Fibroblast of pulmonary artery (primary cell): ENCODE data around the gene SLC6A6.

ENCODE experiments used
- DNase-seq: peaks from one replicate; pipeline ENCODE4 v3.0.0-alpha.2; 2010; ENCODE audit warnings: low read depth
- H3K4me3 ChIP-seq: replicated peaks from 2 replicates; pipeline ENCODE4 v1.5.1; 2011; ENCODE audit warnings: low read depth, mild to moderate bottlenecking, control low read depth, low read length, moderate library complexity
- TF ChIP-seq, protein P1 (sequence below): IDR thresholded peaks from 2 replicates; pipeline ENCODE4 v1.5.1; 2011; ENCODE audit warnings: mild to moderate bottlenecking, control low read depth, low read length, inconsistent platforms; ENCODE audit errors: missing control alignments

Gene SLC6A6

DNA sequence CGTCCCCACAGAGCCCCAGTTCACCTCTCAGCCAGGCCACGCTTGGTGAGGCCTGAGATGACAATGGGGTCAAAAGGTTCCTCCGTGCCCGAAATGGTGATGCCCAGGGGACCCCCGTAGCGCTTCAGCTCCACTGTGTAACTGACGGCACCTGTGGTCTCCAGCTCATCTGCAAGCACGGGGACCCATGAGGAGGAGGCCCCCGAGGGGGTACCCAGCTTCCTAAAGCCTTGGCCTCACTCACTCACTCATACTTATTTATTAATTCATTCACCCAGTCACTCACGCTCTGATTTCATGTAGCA, 107.3 kb downstream of the SLC6A6 start:
- DNase-seq, result no peak
- H3K4me3 ChIP-seq, result no peak overlapping the region
- TF ChIP-seq, protein P1, sequence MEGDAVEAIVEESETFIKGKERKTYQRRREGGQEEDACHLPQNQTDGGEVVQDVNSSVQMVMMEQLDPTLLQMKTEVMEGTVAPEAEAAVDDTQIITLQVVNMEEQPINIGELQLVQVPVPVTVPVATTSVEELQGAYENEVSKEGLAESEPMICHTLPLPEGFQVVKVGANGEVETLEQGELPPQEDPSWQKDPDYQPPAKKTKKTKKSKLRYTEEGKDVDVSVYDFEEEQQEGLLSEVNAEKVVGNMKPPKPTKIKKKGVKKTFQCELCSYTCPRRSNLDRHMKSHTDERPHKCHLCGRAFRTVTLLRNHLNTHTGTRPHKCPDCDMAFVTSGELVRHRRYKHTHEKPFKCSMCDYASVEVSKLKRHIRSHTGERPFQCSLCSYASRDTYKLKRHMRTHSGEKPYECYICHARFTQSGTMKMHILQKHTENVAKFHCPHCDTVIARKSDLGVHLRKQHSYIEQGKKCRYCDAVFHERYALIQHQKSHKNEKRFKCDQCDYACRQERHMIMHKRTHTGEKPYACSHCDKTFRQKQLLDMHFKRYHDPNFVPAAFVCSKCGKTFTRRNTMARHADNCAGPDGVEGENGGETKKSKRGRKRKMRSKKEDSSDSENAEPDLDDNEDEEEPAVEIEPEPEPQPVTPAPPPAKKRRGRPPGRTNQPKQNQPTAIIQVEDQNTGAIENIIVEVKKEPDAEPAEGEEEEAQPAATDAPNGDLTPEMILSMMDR, result no peak

DNA sequence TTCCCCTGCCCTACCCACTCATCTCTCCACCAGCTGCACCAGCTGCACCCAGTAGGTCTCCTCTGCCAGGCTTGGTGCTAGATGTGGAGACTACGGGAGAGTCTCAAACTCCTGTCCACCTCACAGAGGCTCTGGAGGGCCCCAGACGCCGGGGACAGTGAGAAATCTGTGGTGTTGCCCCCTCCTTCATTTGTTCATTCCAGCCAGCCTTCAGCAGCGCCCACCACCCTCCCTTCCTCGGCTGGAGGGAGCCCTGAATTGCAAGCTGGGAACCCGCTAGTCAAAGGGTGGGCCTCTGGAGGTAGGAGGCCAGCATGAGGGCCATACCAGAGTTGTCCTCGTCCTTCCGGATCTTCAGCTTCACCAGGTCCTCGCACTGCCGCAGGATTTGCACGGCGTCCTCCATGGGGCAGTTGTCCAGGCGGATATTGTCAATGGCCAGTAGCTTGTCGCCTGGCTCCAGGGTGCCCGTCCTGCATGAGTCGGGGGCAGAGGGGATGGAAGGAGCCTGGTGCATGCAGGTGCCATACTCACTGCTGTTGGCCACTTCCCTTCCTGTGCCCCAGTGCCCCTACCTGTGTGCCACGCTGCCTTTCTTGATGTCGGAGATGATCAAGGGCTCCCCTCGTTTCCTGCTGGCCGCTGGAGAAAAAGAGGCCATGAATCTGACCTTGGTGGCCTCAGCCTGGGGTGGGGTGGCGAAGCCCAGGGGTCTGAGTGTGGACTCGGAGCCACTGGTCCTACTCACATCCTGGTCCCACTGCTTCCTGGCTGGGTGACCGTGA, 108.6 kb downstream of the SLC6A6 start:
- no peak overlapping the region for H3K4me3 ChIP-seq
- TF ChIP-seq, protein P1, result no peak
- DNase-seq, result no peak

DNA sequence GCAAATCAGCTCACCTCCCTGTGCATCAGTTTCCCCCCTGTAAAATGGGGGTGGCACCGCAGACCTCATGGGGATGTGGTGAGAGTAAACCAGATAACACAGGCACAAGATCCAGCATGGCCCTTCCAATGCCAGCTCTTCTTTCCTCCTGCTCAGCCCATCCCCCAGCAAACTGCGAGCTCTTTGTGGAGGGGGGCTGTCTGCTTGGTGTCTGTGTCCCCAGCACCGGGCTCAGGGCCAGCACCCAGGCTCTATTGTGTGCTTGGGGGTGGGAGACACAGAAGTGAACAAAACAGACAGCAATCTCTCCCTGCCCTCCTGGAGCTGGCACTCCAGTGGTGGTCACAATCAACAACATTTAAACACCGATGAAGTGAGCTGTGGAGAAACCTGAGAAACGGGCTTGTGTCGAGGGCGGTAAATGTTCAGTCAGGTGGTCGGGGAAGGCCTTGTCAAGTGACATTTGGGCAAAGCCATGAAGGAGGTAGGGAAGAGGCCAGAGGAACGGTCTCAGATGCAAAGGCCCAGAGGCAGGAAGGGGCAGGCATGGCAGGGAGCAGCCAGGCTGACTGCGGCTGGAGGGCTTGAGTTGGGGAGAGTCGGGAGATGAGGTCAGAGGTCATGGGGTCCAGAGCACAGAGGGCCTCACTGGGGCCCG, 109.3 kb downstream of the SLC6A6 start:
- TF ChIP-seq, protein P1, result no peak
- no peak for DNase-seq
- H3K4me3 ChIP-seq, result no peak overlapping the region

DNA sequence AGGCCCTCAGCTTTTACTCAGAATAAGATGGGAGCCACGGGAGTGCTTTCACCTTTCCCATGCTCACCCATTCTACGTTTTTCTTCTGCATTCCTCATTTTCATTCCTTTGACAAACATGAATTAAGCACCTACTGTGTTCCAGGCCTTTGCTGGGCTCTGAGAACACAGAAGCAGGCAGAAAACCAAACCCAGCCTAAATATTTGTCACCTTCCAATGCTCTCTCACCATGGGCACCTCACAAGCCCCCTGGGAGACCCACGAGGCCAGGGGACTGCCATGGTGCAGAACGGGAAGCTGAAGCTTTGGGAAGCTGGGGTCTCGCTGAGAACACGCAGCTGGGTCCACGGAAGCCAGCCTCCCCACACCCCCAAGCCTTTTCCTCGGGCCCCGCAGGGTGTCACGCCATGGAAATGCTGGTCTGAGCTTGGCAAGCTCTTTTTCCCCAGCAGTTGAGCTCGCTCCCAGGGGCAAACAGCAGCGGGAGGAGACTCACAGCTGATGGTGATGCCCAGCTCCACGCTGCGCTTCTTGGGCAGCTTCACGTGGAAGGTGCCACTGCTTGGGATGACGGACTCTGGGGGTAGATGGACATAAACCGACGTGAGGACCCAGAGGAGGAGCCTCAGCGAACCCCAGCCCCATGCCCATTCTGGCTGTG, 110.0 kb downstream of the SLC6A6 start:
- TF ChIP-seq, protein P1, result no peak
- DNase-seq, result no peak
- no peak overlapping the region for H3K4me3 ChIP-seq

DNA sequence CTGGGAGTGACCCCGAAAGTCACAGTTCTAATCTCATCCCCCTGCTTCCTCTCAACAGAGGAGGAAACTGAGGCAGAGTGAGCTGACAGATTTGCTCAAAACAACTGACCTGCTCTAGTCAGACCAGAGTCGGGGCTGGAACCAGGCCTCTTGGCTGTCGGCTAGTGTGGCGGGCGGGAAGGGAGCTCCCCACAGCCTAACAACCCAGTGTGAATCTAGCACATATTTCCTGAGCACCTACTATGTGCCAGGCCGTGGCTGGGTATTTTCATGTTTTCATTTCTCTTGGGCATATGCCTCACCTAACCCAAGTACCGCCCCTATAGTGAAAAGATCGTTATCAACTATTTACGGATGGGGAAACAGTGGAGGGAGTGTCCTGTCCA, 110.5 kb downstream of the SLC6A6 start:
- H3K4me3 ChIP-seq, result no peak overlapping the region
- DNase-seq, result no peak
- TF ChIP-seq, protein P1, result no peak

DNA sequence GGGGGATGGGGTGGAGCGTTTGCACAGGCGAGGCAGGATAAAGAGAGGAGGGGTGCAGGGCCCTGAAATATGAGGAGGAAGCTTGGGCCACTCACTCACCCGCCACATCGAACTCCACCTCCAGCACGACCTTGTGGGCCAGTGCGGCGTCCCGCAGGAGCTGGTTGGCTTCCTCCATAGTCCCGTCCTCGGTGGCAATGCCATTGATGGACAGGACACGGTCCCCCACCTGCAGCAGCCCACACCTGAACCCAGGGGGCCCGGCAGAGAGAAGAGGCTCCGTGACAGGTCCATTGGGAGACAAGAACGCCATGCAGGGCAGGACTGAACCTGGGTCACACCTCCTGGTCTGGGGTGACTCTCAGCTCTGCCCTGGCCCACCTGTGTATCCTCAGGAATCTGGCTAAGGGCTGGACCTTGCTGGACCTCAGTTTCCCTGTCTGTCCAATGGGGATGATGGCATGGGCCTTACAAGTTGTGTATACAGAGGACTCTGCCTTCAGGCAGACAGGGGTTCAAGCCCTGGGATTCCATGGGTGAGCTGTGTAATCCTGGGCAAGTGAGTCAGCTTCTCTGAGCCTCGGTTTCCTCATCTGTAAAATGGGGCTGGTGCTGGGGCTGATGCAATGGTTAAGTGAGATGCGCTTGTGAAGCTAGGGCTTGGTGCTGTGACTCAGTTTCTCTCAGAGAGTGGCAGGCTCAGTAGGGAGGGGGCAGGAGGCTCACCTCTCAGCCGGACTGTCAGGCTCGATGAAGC, 111.3 kb downstream of the SLC6A6 start:
- no peak overlapping the region for H3K4me3 ChIP-seq
- TF ChIP-seq, protein P1, result no peak
- no peak for DNase-seq
